ENCODE results near the gene RIMKLB. TPM values are rescaled to one million over a fixed set of nuclear protein-coding genes. Genes with fewer than 3 reads are reported as not detected.

Gene RIMKLB
- total and polyA plus RNA-seq, 2 donors, result 22.6 to 99.1 TPM

DNA sequence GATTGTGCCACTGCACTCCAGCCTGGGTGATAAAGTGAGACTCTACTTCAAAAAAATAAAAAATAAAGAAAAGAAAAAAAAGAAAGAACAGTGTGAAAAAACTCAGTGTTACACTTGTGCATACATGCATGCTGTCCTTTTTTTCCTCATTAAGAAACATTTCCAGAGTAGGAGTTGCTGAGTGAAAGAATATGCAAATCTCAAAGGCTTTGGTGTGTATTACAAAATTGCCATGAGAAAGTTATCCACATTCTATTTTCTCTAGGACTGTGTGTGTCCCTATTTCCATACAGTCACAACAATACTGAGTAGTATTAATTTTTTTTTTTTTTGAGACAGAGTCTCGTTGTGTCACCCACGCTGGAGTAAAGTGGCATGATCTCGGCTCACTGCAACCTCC, 123.8 kb downstream of the RIMKLB start:
- 92% methylated on average over 3 of the region's 3 CpGs for WGBS
- Histone ChIP-seq H3K36me3 (ENCODE audit: insufficient read depth) (no peaks in the 10 kb centered on the region), H3K4me1 (ENCODE audit: insufficient read depth) (no peaks in the 10 kb centered on the region), H3K4me3 (ENCODE audit: low read depth, low read length) (no peak overlapping the region), H3K27ac (ENCODE audit: low read depth) (no peak overlapping the region)
- DNase-seq (ENCODE audit: extremely low spot score), result no peak

DNA sequence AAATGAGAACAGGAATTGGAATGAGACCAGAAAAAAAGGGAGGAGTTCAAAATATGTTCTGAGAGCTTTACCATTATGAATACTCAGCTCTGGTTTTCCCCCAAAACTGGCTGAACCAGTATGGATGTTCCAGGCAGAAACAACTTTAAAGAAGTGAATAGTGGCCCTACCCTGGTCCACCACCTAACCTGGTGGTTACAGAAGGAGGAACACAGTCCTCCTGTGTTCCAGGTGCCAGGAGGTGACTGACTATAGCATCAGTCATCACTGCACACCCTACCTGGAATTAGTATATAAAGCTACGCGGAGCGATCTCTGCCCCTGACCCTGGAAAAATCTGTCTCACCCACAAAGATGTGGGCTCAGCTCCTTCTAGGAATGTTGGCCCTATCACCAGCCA, 124.5 kb downstream of the RIMKLB start, which contains the start of gene A2ML1:
Gene A2ML1, plus strand, starts transcription at position 324 of the 400 bp plus-strand sequence. Its CDS starts 31 bp downstream, at position 355.
- Histone ChIP-seq H3K4me1 (ENCODE audit: insufficient read depth) (no peaks in the 10 kb centered on the region), H3K27ac (ENCODE audit: low read depth) (no peak within 1 kb of the TSS), H3K4me3 (ENCODE audit: low read depth, low read length) (no peak within 1 kb of the TSS), H3K36me3 (ENCODE audit: insufficient read depth) (no peaks in the 10 kb centered on the region)
- DNase-seq (ENCODE audit: extremely low spot score), result no peak
- WGBS, result 92% methylated on average over 3 of the region's 3 CpGs

GRCh38 chr12:8823565-8824300, 125.9 kb downstream of the RIMKLB start:
- no peak overlapping the region for H3K4me3 ChIP-seq (ENCODE audit: low read depth, low read length)
- no peaks in the 10 kb centered on the region for H3K36me3 ChIP-seq (ENCODE audit: insufficient read depth)
- no peak overlapping the region for H3K27ac ChIP-seq (ENCODE audit: low read depth)
- DNase-seq (ENCODE audit: extremely low spot score), result no peak
- 27% methylated on average over 8 of the region's 8 CpGs for WGBS
- H3K4me1 ChIP-seq (ENCODE audit: insufficient read depth), result no peaks in the 10 kb centered on the region

DNA sequence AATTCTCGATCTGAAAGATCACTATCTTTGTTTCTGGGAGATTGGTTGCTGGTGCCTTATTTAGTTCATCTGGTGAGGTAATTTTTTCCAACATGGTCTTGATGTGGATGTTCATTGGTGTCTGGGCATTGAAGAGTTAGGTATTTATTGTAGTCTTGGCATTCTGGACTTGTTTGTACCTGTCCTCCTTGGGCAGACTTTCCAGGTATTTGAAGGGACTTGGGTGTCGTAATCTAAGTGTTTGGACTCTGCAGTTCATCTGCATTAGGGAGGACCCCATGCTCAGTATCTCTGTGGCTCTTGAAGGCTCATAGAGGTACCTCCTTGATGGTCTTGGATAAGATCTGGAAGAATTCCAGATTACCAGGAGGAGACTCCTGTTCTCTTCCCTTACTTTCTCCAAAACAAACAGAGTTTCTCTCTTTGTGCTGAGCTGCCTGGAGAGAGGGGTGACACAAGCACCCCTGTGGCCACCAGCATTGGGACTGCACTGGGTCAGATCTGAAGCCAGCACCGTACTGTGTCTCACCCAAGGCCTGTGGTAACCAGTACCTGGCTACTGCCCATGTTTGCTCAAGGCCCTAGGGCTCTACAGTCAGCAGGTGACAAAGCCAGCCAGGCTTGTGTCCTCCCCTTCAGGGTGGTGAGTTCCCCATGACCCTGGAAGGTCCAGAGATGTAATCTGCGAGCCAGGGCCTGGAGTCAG, 129.9 kb downstream of the RIMKLB start:
- 87% methylated on average over 4 of the region's 4 CpGs for WGBS
- no peak for DNase-seq (ENCODE audit: extremely low spot score)
- H3K4me3 ChIP-seq (ENCODE audit: low read depth, low read length), result no peak overlapping the region
- H3K36me3 ChIP-seq (ENCODE audit: insufficient read depth), result no peaks in the 10 kb centered on the region
- H3K4me1 ChIP-seq (ENCODE audit: insufficient read depth), result no peaks in the 10 kb centered on the region
- H3K27ac ChIP-seq (ENCODE audit: low read depth), result no peak overlapping the region

DNA sequence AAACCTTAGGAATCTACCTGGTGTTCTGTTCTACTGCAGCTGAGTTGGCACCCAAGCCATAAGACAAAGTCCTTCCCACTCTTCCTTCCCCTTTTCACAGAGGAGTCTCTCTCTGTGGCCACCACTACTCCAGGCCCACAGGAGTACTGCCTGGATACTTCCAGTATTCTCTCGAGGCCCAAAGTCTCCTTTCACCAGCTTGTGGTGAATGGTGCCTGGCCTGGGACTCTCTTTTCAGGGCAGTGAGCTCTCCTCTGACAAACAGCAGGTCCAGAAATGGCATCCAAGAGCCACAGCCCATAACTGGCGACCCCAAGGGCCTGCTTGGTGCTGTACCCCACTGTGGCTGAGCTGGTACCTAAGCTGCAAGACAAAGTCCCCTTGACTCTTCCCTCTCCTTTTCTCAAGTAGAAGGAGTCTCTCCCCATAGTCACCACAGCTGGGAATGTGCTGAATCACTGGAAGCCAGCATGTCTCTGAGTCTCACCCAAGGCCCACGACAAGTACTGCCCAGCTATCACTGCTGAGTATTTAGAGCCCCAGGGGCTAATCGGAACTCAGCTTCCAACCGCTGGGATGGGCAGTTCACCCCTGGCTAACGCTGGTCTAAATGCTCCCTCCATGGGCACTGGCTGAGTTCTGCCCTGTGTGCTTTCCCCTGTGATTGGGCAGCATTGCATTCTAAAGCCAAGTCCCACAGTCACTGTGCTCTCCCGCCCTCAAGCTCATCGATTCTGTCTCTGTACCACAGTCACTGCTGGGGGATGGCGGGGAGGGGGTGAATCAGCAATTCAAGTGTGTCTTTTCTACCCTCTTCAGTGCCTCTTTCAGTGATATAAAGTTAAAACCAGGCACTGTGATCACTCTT, 130.7 kb downstream of the RIMKLB start:
- WGBS, result 79% methylated on average over 9 of the region's 9 CpGs
- no peak for DNase-seq (ENCODE audit: extremely low spot score)
- Histone ChIP-seq H3K36me3 (ENCODE audit: insufficient read depth) (no peaks in the 10 kb centered on the region), H3K4me1 (ENCODE audit: insufficient read depth) (no peaks in the 10 kb centered on the region), H3K27ac (ENCODE audit: low read depth) (no peak overlapping the region), H3K4me3 (ENCODE audit: low read depth, low read length) (no peak overlapping the region)

- no peaks in the 10 kb centered on the region for H3K36me3 ChIP-seq (ENCODE audit: insufficient read depth)
- 68% methylated on average over 5 of the region's 5 CpGs for WGBS
- DNase-seq (ENCODE audit: extremely low spot score), result peak; percentile 63
- no peak overlapping the region for H3K27ac ChIP-seq (ENCODE audit: low read depth)
- no peak overlapping the region for H3K4me3 ChIP-seq (ENCODE audit: low read depth, low read length)
- no peaks in the 10 kb centered on the region for H3K4me1 ChIP-seq (ENCODE audit: insufficient read depth)
Observed at GRCh38 chr12:8829125-8829518, 131.3 kb downstream of the RIMKLB start.

GRCh38 chr12:8829621-8830020, 131.8 kb downstream of the RIMKLB start:
- no peaks in the 10 kb centered on the region for H3K4me1 ChIP-seq (ENCODE audit: insufficient read depth)
- H3K27ac ChIP-seq (ENCODE audit: low read depth), result no peak overlapping the region
- no peak for DNase-seq (ENCODE audit: extremely low spot score)
- no peak overlapping the region for H3K4me3 ChIP-seq (ENCODE audit: low read depth, low read length)
- no peaks in the 10 kb centered on the region for H3K36me3 ChIP-seq (ENCODE audit: insufficient read depth)
- WGBS, result 89% methylated on average over 7 of the region's 7 CpGs

- no peak for DNase-seq (ENCODE audit: extremely low spot score)
- WGBS, result 79% methylated on average over 9 of the region's 9 CpGs
Observed at GRCh38 chr12:8831116-8831515, 133.3 kb downstream of the RIMKLB start.

GRCh38 chr12:8832500-8832899, 134.7 kb downstream of the RIMKLB start:
- 79% methylated on average over 6 of the region's 6 CpGs for WGBS
- Histone ChIP-seq H3K36me3 (ENCODE audit: insufficient read depth) (no peaks in the 10 kb centered on the region), H3K27ac (ENCODE audit: low read depth) (no peak overlapping the region), H3K4me1 (ENCODE audit: insufficient read depth) (no peaks in the 10 kb centered on the region), H3K4me3 (ENCODE audit: low read depth, low read length) (no peak overlapping the region)
- DNase-seq (ENCODE audit: extremely low spot score), result no peak

More at GRCh38 chr12:8831116-8831515, 133.3 kb downstream of the RIMKLB start:
- Histone ChIP-seq H3K4me3 (ENCODE audit: low read depth, low read length) (no peak overlapping the region), H3K27ac (ENCODE audit: low read depth) (no peak overlapping the region), H3K36me3 (ENCODE audit: insufficient read depth) (no peaks in the 10 kb centered on the region), H3K4me1 (ENCODE audit: insufficient read depth) (no peaks in the 10 kb centered on the region)

Other genes starting within 250 kb of the RIMKLB start
- gene CLEC6A, start 242.0 kb upstream of the RIMKLB start, total RNA-seq, result not detected
- gene CLEC6A, start 242.0 kb upstream of the RIMKLB start, polyA plus RNA-seq, result not detected
- gene CLEC4D, start 184.5 kb upstream of the RIMKLB start, total RNA-seq, result 0.32 TPM
- 0.19 TPM for gene CLEC4D, start 184.5 kb upstream of the RIMKLB start, polyA plus RNA-seq
- not detected for gene CLEC4E, start 157.1 kb upstream of the RIMKLB start, total RNA-seq
- gene CLEC4E, start 157.1 kb upstream of the RIMKLB start, polyA plus RNA-seq, result 3.6 TPM
- gene AICDA, start 85.1 kb upstream of the RIMKLB start, total RNA-seq, result 0.26 TPM
- gene AICDA, start 85.1 kb upstream of the RIMKLB start, polyA plus RNA-seq, result 0.14 TPM
- 244 TPM for gene MFAP5, start 35.2 kb upstream of the RIMKLB start, total RNA-seq
- gene MFAP5, start 35.2 kb upstream of the RIMKLB start, polyA plus RNA-seq, result 110 TPM
- gene A2ML1, start 124.6 kb downstream of the RIMKLB start, total RNA-seq, result 4.1 TPM
- 0.11 TPM for gene A2ML1, start 124.6 kb downstream of the RIMKLB start, polyA plus RNA-seq
- 42.3 TPM for gene PHC1, start 216.5 kb downstream of the RIMKLB start, total RNA-seq
- 39.9 TPM for gene PHC1, start 216.5 kb downstream of the RIMKLB start, polyA plus RNA-seq

Measured in urinary bladder (tissue), 4 donors.